GM18873 (cell line): ENCODE results near the gene VCL.
"Not testable (repeated sequence)": the region's sequence is repeated elsewhere in the genome, so short reads cannot be mapped to it uniquely, and the experiment has no call there.

Experiments
- ATAC-seq: cut with Tn5 transposase; IDR thresholded peaks from one replicate; pipeline ENCODE4 v1.9.1; 2021; ENCODE audit warnings: mild to moderate bottlenecking, moderate library complexity, moderate number of reproducible peaks; ENCODE audit not compliant: unreplicated experiment, low FRiP score

Gene VCL

DNA sequence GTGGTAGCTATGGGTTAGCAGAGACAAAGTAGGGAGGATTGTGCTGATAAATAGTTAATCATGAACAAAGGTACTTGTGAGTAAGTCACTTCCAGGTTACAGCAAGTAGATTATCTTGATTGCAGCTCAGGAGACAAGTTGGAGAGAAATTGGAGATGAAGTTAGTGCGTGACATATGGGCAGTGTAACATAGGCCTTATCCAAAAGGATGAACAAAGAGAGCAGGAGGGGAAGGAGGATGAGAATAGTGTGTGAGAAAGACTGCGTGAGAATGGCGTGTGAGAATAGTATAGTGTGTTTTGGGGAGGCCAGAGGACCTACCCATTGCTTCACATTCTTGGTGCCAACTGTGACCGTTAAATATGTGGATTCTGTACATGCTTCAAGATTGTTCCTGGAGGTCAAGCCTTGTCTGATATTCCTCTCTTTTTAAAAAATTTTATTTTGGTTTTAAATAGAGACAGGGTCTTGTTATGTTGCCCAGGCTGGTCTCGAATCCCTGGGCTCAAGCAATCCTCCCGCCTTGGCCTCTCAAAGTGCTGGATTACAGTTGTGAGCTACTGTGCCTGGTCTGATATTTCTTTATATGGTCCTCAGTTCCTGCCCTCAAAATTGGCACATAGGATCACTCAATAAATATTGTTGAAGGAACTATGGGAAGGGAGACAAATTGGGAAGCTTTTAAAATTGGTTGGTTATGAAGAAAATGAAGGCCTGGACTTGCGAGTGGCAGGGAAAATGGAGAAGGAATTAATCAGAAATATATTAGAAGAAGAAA lies 3.2 kb downstream of the VCL start:
- ATAC-seq: no peak

DNA sequence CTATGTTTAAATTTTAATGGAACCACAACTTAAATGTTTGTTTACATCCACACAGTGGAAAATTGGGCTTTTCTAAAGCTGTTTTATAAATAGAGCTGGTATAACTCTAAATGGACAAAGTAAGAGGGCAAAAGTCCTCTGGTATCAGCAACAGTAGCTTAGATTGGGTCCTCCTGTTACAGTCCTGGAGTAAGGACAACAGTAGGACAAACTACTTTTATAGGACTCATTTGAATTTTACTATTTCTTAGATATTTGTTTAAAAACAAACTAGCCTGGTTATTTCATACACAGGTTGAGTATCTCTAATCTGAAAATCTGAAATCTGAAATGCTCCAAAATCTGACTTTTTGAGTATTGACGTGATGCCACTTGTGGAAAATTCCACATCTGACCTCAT lies 8.4 kb downstream of the VCL start:
- ATAC-seq: no peak

DNA sequence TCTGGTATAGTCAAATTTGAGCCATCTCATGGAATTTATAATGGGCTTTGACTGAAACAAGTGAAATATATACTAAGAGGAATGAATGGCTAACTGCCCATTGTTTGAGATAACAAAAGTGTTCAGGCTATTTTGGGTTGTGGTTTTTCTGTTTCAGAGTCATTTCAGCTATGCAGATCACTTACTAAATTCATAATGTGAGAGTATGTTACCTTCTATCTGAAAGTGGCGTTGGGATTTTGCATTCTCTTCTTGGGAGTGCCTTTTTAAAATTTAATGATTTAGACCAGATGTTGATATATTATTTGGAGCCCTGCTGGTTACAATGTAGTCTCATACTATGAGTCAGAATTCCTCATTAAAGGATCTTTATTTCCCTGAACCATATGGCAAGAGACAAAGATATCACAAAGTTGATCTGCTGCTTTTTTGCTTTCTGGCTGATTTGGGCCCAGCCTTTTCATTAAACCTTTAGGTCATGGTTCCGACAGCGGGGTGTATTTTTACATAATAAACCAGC lies 10.4 kb downstream of the VCL start:
- no peak for ATAC-seq

DNA sequence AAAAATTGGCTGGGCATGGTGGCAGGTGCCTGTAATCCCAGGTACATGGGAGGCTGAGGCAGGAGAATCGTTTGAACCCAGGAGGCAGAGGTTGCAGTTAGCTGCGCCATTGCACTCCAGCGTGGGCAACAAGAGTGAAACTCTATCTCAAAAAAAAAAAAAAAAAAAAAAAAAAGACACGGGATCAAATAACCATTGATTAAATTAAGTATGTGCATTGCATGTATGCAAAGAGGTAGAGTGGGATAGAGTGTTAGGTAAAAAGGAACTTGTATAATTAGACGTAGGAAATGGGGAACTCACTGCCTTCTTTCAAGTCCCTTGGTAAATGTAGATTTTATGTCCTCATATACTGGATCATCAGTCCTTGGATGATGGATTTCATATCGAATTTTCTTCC lies 13.1 kb downstream of the VCL start:
- ATAC-seq: no peak

DNA sequence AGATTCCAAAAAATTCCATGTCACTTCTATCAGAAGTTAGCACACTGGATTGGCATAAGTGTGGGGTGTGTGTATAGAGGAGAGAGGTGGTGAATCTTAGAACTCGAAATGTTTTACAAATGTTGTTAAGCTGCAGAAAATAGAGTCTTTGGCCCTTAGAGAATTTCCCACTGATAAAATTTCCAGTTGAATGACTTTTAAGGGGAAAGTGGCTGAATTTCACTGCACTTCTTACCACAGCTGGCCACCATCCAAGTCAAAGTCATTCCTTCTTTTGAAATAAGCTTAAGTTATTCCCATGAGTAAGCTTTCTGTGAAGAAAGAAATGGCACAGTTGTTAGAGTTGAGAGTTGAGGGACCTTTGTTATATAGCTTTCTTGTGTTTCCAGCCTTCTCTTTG lies 13.9 kb downstream of the VCL start:
- no peak for ATAC-seq

DNA sequence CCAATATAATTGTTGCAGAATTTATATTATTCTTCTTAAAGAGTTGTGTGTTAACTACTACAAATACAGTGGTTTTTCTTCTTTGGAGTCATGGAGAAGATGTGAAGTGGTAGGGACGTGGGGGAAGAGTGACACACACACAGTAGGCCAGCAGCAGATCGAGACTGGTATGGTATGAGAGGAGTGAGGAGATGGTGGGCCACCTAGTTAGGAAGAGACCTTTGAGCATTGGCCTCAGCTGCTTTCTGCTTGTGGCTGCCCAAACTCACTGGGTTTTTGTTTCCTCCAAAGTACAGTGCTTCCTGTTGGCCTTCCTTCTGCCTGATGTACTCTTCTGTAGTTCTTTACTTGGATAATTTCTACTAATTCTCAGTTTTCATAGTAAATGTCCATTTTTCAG lies 14.6 kb downstream of the VCL start:
- ATAC-seq: no peak

DNA sequence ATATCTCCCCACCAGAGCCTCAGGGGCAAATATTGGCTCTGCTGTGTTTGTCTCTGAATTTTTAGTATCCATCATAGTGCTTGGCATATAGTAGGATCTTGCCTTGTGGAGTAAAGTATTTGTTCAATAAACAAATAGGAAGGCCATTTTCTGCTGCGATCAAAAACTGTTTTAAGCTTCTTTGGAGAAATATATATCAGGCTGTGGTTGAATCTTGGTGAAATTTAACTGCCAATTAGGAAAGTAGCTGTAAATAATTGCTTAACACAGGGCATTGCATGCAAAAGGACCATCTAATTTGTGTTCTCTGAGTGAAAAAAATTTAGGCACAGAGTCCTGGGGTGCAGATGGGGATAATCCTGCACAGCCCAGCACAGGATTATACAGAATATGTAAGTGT lies 15.1 kb downstream of the VCL start:
- ATAC-seq: no peak

DNA sequence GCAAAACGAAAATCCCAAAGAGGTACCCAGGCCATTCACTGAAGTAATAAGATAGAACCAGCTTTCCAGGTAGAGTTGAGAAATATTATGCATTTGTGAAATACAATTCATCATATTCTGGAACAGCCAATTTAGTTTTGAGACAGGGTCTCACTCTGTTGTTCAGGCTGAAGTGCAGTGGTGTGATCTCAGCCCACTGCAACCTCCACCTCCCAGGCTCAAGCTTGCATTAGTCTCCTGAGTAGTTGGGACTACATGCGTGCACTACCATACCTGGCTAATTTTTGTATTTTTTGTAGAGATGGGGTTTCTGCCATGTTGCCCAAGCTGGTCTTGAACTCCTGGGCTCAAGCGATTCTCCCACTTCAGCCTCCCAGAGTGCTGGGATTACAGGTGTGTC lies 16.7 kb downstream of the VCL start:
- not testable (repeated sequence) for ATAC-seq

DNA sequence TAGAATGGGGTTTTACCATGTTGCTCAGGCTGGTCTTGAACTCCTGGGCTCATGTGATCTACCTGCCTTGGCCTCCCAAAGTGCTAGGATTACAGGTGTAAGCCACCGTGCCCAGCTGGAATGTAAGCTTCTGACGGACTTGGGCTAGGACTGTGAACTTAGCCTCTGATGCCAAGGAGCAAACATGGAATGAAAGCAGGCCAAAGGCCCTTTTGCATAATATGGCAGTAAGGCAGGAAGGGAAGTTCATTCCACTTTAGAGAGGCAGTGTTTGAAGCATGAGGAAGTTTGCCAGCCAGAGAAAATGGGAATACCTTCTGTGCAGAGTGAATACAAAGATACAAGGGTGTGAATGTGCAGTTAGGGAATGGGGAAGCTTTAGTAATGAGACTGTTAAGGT lies 20.3 kb downstream of the VCL start:
- ATAC-seq: no peak

DNA sequence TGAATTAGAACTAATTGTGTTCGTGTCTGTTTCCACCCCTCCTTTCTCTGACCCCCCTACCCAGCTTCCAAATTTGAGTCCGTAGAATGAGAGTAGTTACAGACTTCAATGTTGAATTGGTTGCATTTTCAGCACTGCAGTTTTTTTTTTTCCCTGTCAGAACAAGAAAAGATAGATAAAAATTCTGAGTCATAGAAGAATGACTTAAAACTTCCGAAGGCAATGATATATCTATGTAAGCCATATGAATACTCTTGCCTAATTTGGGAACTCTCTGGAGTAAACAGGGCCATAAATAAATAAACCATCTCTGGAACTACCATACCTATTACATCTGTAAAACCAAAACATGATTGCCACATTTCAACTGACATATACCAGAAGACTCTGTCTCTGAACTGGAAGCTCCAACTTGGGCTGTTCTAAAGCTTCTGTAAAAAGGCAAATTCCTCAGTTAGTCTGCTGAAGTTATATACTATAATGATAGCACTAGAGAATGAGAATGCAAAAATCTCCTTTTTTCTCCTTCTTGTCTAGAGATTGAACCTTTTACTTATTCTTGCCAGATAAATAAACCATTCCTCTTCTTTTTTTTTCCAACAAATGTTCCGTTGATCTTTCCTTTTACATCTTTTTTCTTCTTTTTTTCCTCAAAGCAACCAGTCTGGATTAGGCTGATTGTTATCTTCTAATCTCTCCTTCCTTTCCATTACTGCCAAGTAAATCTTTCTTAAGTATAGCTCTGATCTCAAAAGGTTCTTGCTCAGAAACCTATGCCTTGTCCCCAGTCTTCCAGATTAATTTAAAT lies 23.5 kb downstream of the VCL start:
- ATAC-seq: no peak

DNA sequence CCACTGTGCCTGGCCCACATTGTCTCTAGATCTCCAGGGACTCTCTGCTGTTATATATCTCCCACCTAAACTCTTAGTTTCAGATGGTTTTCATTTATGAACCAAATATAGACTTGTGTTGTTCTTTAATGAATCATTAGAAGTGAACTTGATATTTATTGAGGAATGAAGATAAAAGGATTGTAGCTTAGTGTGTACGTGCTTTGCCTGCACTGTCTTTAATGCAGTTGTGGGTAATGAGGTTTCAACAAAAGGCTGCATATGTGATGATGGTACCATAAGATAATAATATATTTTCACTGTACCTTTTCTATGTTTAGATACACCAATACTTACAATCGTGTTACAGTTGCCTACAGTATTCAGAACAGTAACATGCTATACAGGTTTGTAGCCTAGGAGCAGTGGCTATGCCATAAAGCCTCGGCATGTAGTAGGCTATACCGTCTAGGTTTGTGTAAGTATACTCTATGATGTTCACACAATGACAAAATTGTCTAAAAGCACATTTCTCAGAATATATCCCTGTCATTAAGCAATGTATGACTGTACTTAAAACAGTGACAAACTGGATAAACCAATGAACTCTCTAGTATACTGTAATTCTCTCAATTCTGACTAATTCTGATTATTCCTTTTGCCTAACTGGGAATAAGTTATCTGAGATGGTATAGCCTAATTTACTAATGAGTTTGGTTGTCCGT lies 25.2 kb downstream of the VCL start:
- no peak for ATAC-seq

DNA sequence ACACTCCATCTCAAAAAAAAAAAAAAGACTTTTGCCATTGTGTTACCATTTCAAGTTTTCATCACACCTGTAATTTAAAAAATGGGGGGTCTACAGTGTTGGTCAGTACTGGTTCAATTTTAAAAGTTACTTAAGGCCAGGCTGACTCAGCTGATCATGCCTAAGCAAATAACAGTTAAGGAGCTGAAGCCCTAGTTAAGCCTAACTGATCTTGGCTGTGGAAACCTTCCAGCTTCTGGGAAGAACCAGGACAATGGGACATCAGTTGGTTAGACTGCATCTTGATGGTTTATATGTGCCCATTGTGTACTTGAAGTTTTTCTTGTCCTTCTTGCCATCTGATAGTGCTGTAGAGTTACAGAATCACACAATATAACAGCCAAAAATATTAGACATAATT lies 26.7 kb downstream of the VCL start:
- ATAC-seq: no peak

DNA sequence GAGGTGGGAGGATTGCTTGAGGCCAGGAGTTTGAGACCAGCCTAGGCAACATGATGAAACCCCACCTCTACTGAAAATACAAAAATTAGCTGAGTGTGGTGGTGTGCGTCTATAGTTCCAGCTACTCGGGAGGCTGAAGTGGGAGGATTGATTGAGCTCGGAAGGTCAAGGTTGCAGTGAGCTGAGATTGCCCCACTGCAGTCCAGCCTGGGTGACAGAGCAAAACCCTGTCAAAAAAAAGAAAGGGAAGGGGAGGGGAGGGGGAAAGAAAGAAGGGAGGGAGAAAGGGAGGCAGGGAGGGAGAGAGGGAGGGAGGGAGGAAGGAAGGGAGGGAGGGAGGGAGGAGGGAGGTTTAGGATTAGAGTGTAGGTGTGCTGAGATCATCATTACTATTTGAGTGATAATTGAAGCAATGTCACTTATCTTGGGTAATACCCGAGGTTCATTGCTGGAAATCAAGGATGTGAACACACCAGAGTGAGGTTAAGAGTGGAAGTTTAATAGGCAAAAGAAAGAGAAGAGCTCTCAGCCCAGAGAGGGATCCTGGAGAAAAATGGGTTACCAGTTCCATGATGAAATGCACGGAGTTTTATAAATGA lies 27.6 kb downstream of the VCL start:
- ATAC-seq: no peak

DNA sequence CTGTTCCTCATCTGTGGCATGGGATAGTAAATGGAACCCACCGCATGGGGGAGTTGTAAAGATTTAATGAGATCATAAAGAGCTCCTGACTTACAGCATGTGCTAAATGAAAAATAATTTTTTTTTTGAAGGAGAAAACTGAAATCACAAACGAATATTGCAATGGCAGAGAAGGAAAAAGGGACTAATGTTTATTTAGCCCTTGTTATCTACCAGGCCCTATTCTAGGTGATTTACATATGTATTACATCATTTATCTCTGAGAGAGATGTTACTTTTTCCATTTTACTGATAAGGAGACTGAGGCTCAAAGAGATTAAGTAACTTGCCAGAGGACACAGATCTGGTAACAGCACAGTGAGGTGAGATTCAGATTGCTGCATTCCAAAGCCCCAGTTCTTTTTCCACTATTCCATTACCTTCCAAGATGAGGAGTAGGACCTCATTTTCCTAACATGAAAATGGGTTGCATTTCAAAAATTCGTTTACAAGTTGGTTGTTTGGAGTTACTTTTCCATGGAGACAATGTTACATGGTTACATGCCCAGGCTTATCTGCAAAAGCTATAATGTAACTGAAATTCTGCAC lies 28.6 kb downstream of the VCL start:
- no peak for ATAC-seq

DNA sequence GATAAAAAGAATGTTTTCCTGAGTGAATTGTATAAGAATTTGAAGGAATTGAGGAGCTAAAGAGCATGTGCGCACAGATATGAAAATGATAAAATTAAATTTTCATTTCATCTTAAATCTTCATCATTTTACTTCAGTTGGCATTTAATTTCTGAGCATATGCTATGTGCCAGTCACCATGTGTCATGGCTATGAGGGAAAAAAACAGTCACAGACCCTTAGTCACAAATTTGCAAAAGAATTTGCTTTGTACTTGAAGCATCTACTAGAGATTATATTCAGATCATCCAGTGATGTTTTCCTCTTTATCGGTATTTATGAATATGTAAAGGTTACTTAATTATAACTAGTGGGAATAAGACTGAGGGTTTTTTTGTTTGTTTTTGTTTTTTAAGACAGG lies 29.8 kb downstream of the VCL start:
- no peak for ATAC-seq

DNA sequence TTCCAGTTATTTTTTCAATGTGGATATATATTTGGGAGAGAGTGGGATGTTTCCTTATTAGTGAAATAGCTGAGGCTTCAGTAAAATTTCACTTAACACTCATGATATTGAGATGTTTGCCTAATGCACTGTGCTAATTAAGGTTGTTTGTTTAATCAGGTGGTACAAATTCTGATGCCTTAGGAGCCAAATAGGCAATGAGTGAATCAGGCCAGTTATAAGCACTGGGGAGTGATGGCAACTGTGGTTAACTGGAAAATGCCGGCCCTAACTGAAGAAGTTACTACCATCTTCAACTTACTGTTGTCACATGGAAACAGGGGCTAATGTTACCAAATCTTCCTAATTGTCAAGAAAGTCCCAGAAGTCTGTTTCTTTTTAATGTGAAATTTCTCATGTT lies 32.0 kb downstream of the VCL start:
- no peak for ATAC-seq

DNA sequence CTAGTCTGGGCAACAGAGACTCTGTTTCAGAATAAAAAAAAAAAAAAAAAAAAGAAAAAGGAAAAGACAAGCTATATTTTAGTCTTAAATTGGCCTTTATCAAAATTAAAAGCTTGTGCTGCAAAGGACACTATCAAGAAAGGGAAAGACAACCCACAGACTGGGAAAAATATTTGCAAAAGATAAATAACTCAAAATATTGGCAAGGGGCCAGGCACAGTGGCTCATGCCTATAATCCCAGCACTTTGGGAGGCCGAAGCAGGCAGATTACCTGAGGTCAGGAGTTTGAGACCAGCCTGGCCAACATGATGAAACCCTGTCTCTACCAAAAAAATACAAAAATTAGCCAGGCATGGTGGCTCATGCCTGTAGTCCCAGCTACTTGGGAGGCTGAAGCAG lies 34.3 kb downstream of the VCL start:
- not testable (repeated sequence) for ATAC-seq

DNA sequence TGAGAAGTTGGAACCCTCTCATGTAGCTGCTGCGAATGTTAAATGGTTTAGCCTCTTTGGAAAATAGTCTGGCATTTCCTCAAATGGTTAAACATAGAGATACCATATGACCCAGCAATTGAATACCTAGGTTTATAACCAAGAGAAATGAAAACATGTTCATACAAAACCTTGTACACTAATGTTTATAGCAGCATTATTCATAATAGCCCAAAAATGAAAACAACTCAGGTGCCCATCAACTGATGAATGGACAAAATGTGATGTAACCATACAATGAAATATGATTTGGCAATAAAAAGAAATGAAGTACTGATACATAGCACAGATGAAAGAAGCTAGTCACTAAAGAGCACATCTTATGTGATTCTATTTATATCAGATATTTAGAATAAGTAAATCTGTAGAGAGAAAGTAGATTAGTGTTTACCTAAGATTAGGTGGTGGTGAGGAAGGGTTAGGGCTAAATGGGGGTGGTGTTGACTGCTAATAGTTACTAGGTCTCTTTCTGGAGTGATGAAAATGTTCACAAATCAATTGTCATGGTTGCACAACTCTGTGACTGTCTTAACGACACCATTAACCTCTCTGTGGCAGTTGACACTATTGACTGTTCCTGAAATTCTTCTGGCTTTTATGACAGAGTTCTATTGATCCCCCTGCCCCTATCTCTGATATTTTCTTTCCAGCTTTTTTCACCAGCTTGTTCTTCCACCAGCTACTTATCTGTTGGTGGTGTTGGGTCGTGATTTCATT lies 35.2 kb downstream of the VCL start:
- no peak for ATAC-seq

DNA sequence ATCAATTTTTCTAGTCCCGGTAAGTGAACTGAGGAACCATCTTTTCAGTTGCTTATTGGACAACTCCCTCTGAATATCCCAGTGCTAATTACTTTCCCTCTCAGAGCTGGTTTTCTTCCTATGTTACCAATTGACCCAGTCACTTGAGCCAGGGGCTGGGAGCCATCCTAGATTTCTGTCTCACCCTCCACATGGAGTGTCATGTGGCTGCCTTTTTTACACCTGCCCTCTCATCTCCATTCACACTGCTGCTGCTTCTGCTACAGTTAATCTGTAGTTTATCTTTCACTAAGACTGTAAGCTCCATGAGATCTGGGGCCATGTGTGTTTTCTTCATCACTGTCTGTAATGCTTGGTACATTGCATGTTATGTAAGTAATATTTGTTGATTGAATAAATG lies 35.8 kb downstream of the VCL start:
- no peak for ATAC-seq

DNA sequence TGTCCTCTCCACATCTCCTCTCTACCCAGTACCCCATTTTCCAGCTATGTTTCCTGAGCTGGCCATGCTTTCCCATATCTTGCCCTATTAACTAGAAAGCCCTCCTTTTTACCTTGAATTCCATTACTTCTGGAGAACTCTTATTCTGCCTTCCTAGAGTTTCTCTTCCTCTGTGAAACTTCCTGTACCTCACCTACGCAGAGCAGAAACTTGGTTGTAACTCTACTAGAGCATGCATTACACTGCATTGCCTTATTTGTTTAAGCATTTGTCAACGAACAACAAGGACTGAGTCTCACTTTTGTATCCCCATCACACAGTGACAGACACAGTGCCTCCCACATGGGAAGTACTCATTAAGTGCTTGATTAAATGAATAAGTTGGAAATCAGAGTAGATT lies 36.4 kb downstream of the VCL start:
- ATAC-seq: no peak
